GM12878 (cell line): ENCODE measurements around the gene ACSF3. TPM values are rescaled to one million over a fixed set of nuclear protein-coding genes. Genes with fewer than 3 reads are reported as not detected.

Source experiments
- ATAC-seq: fragments of 200-7000 bp; cut with Tn5 transposase; 3 replicates; pipeline ENCODE4 v1.9.1; 2020; ENCODE audit warnings: mild to moderate bottlenecking, moderate library complexity
- BruUV-seq: library from RNA; stranded (reverse); fragments of 400-500 nt; replicated peaks from 2 replicates; lab custom pipeline; 2021; lab: Mats Ljungman, UMichigan
- CTCF ChIA-PET: fragments of 300-600 bp; sonication (Branson Sonifier 250); formaldehyde crosslinking; extraction: SDS; loops from one replicate; lab custom pipeline; 2021; ENCODE audit warnings: inconsistent platforms; lab: Yijun Ruan, JAX
- POLR2A ChIA-PET: fragments of 350-600 bp; formaldehyde crosslinking; extraction: SDS; loops from one replicate; lab custom pipeline; 2021; ENCODE audit warnings: inconsistent platforms; lab: Charles Lee
- RAD21 ChIA-PET: fragments of 300-600 bp; sonication (Branson Sonifier 250); formaldehyde crosslinking; loops from one replicate; lab custom pipeline; 2023; ENCODE audit warnings: antibody characterized with exemption; ENCODE audit not compliant: unreplicated experiment; lab: Charles Lee
- SMC1A ChIA-PET: fragments of 300-600 bp; sonication (Branson Sonifier 250); formaldehyde crosslinking; loops from one replicate; lab custom pipeline; 2023; ENCODE audit not compliant: unreplicated experiment, uncharacterized antibody; lab: Charles Lee
- DNase-seq: peaks from one replicate; pipeline ENCODE4 v3.0.0-alpha.2; 2011; ENCODE audit warnings: low read depth, low spot score
- FAIRE-seq: peaks from 3 replicates; lab custom pipeline; 2011; peaks lifted over from hg19 to GRCh38; lab: Jason Lieb, UNC
- H2AFZ ChIP-seq: 2 replicates; pipeline ENCODE4 v1.6.0; 2011; ENCODE audit warnings: low read depth, low read length, control low read depth; ENCODE audit not compliant: control insufficient read depth
- H3K27ac ChIP-seq: 2 replicates; pipeline ENCODE4 v1.5.1; 2011; ENCODE audit warnings: control low read depth; ENCODE audit not compliant: control insufficient read depth, insufficient read depth
- H3K27me3 ChIP-seq, 2 experiments: replicated peaks in 1 of 2; 2 replicates each; pipeline versions ENCODE4 v1.6.0 to v1.6.1; 2011; ENCODE audit warnings: low read length in 1 of 2; ENCODE audit not compliant: control insufficient read depth in 2 of 2, insufficient read depth in 2 of 2
- H3K36me3 ChIP-seq, 2 experiments: 2 replicates each; pipeline ENCODE4 v1.5.1; 2011; ENCODE audit warnings: low read length in 1 of 2; ENCODE audit not compliant: control insufficient read depth in 2 of 2, insufficient read depth in 2 of 2
- H3K4me1 ChIP-seq: 2 replicates; pipeline ENCODE4 v1.6.1; 2011; ENCODE audit warnings: mild to moderate bottlenecking, low read length, moderate library complexity, mixed read lengths; ENCODE audit not compliant: control insufficient read depth, insufficient read depth
- H3K4me2 ChIP-seq: 2 replicates; pipeline ENCODE4 v1.6.0; 2011; ENCODE audit warnings: control low read depth; ENCODE audit not compliant: control insufficient read depth, insufficient read depth
- H3K4me3 ChIP-seq: fragments of 200-600 bp; sonication (generic); 2 replicates; pipeline ENCODE4 v1.5.1; 2016
- H3K79me2 ChIP-seq: 2 replicates; pipeline ENCODE4 v1.6.0; 2011; ENCODE audit warnings: low read length; ENCODE audit not compliant: control insufficient read depth, insufficient read depth
- H3K9ac ChIP-seq: 2 replicates; pipeline ENCODE4 v1.8.0; 2011; ENCODE audit warnings: low read length, control low read depth, mixed read lengths; ENCODE audit not compliant: control insufficient read depth, insufficient read depth
- H3K9me3 ChIP-seq: replicated peaks from 3 replicates; pipeline ENCODE4 v1.5.1; 2011; ENCODE audit warnings: mild to moderate bottlenecking, low read length; ENCODE audit not compliant: control insufficient read depth, insufficient read depth
- H4K20me1 ChIP-seq: 2 replicates; pipeline ENCODE4 v1.6.0; 2011; ENCODE audit not compliant: control insufficient read depth, insufficient read depth
- E4F1 ChIP-seq: fragments of 450-650 bp; IDR thresholded peaks from 2 replicates; pipeline ENCODE4 v1.6.1; 2018; ENCODE audit warnings: borderline replicate concordance, mild to moderate bottlenecking; ENCODE audit not compliant: partially characterized antibody
- EZH2 ChIP-seq: IDR thresholded peaks from 2 replicates; pipeline ENCODE4 v1.6.1; 2012; ENCODE audit warnings: low read depth, mild to moderate bottlenecking, control low read depth, inconsistent platforms, low read length, borderline replicate concordance; ENCODE audit not compliant: control insufficient read depth
- FOXK2 ChIP-seq: fragments of 450-650 bp; IDR thresholded peaks from 2 replicates; pipeline ENCODE4 v1.6.1; 2017; ENCODE audit warnings: mild to moderate bottlenecking, moderate library complexity
- NKRF ChIP-seq: fragments of 450-650 bp; conservative IDR thresholded peaks from 2 replicates; pipeline ENCODE4 v1.6.1; 2017; ENCODE audit warnings: mild to moderate bottlenecking, moderate library complexity
- POU2F2 ChIP-seq: IDR thresholded peaks from 3 replicates; pipeline ENCODE4 v1.6.1; 2011; ENCODE audit warnings: low read depth, mild to moderate bottlenecking, low read length, borderline replicate concordance
- SMAD5 ChIP-seq: IDR thresholded peaks from 2 replicates; pipeline ENCODE4 v1.6.1; 2016; ENCODE audit warnings: antibody characterized with exemption, low read depth
- SMARCA5 ChIP-seq: fragments of 450-650 bp; IDR thresholded peaks from 2 replicates; pipeline ENCODE4 v1.6.1; 2017; ENCODE audit warnings: mild to moderate bottlenecking
- WRNIP1 ChIP-seq: IDR thresholded peaks from 2 replicates; pipeline ENCODE4 v1.6.1; 2011; ENCODE audit warnings: low read depth, low read length, improper control_type of control experiment, borderline replicate concordance
- ZNF687 ChIP-seq: fragments of 450-650 bp; IDR thresholded peaks from 2 replicates; pipeline ENCODE4 v1.6.1; 2017; ENCODE audit warnings: mild to moderate bottlenecking, moderate library complexity
- WGBS: methylation state at CpG from one replicate; pipeline ENCODE4 v1.1.6; 2016; ENCODE audit warnings: low lambda C conversion rate; ENCODE audit not compliant: insufficient replicate concordance, insufficient coverage; ENCODE audit errors: missing lambda C conversion rate; 5-methylcytosine and 5-hydroxymethylcytosine counted together
- in situ Hi-C: fragments of 300-500 bp; cut with MboI; formaldehyde crosslinking; loops from 9 replicates; pipeline ENCODE4 v1.14.3; 2018; ENCODE audit warnings: mixed read lengths
- intact Hi-C: fragments of 100-400 bp; cut with micrococcal nuclease; formaldehyde crosslinking; loops from one replicate; pipeline ENCODE4 v1.14.2; 2022; ENCODE audit not compliant: unreplicated experiment
- polyA plus RNA-seq, 11 experiments: library from polyadenylated mRNA; depleted of rRNA in 4 of 11; unstranded in 6 of 11; stranded (reverse) in 5 of 11; fragments of >200 nt; fragmentation: Nextera tagmentation in 4 of 11; fragmentation: Illumina TruSeq in 1 of 11; extraction: Ambion mirVana in 4 of 11; extraction: Trizol in 1 of 11; gene quantifications; 1 replicate in 1 of 11; 2 replicates in 10 of 11; pipeline versions ENCODE4 v1.2.1 to v1.2.3, GENCODE V29; 2011 to 2016; ENCODE audit warnings: inconsistent platforms in 2 of 11, missing spikeins in 2 of 11, low read depth in 1 of 11
- total RNA-seq, 4 experiments: library from RNA; depleted of rRNA in 3 of 4; stranded (reverse); fragments of >200 nt in 3 of 4; fragmentation: Illumina TruSeq in 1 of 4; extraction: Trizol in 1 of 4; gene quantifications; 2 replicates each; pipeline versions ENCODE4 v1.2.1 to v1.2.3, GENCODE V29; 2013 to 2021

ACSF3 gene
- total and polyA plus RNA-seq, 10 of the 15 experiments (the other 5 are each of a cell fraction or from before 2014, with no cell fraction given), result 1.0 to 44.4 (median 25.8) TPM

GRCh38 chr16:89070590-89070989, 23.1 kb upstream of the ACSF3 start:
- POLR2A ChIA-PET, result no interaction called here
- H3K27ac ChIP-seq, result no peak overlapping the region
- TF ChIP-seq NKRF, result no peak
- TF ChIP-seq POU2F2, result no peak
- TF ChIP-seq SMAD5, result no peak
- no peak for TF ChIP-seq E4F1
- no peak for TF ChIP-seq EZH2
- no peak for TF ChIP-seq SMARCA5
- TF ChIP-seq ZNF687, result no peak
- TF ChIP-seq FOXK2, result no peak
- no peak for TF ChIP-seq WRNIP1
- TF ChIP-seq, all 136 proteins: peak for 0
- no peaks in the 10 kb centered on the region for H3K79me2 ChIP-seq
- H3K4me3 ChIP-seq, result no peak overlapping the region
- H3K4me1 ChIP-seq, result no peaks in the 10 kb centered on the region
- BruUV-seq, result no TSS peak
- no peak for DNase-seq
- H3K9ac ChIP-seq, result no peak overlapping the region
- no peaks in the 10 kb centered on the region for H3K27me3 ChIP-seq
- ChIA-PET RAD21 (no interaction called here), SMC1A (no interaction called here), CTCF (interaction anchor here (0.6 kb wide), 1 partner anchor 130 kb away, joined by 4 read pairs; no protein-coding TSS in a partner anchor)
- H2AFZ ChIP-seq, result no peak overlapping the region
- peaks cover 3% of the 10 kb centered on the region; the same call in 1 of the 3 replicates for H3K9me3 ChIP-seq
- ATAC-seq, result no peak
- no peaks in the 10 kb centered on the region for H4K20me1 ChIP-seq
- 100% methylated on average over 1 of the region's 24 CpGs for WGBS
- no peak for FAIRE-seq
- no peak overlapping the region for H3K4me2 ChIP-seq
- in situ Hi-C loops, result no loop called here
- intact Hi-C loops, result no loop called here
- no peaks in the 10 kb centered on the region for H3K36me3 ChIP-seq
